ENCODE data around the gene CHST7. TPM values are rescaled to one million over a fixed set of nuclear protein-coding genes. Genes with fewer than 3 reads are reported as not detected.

Gene CHST7
- total RNA-seq, 4 donors from 2014 or later, result 15.7 to 80.8 (median 42.9) TPM

- no peak for TF ChIP-seq CTCF (IDR thresholded peaks at IDR 0.05; ENCODE audit: low read depth)
Observed at GRCh38 chrX:46576458-46576857, 2.9 kb downstream of the CHST7 start.

- TF ChIP-seq CTCF (IDR thresholded peaks at IDR 0.05; ENCODE audit: low read depth), result no peak
Observed at GRCh38 chrX:46577221-46578005, 3.8 kb downstream of the CHST7 start.

DNA sequence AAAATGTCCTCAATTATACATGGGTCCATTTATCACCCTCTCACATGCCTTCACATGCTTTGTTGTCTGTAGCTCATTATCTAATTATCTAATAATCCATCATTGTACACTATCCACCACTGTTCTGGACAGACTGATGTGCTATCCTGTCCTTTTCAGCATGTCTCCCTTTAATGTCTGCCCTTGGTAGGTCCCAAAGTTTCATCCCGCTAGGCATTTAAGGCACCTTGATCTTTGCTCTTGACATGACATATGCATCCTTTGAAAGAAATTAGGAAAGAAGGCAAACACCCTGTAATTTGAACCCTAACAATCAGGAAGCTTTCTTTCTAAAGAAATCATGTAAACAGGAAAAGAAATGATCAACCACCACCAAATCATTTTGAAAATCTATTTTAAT is 5.7 kb downstream of the CHST7 start:
- no peak for TF ChIP-seq CTCF (IDR thresholded peaks at IDR 0.05; ENCODE audit: low read depth)

DNA sequence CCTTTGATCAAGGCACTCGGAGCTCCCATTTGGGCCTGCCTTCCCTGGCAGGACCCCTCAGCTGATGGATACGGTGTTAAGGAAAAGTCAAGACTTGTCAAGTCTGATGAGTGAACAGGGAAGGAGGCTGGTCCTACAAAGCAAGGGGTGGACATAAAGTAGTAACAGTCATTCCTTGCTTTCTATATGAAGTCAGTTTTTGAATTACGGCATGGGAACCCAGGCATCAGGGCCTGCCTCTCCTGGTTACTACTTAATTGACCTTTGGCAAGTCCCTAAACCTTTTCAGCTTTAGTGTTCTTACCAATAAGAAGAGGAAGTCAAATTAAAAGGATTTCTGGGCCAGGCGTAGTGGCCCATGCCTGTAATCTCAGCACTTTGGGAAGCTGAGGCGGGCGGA is 7.0 kb downstream of the CHST7 start:
- no peak for TF ChIP-seq CTCF (IDR thresholded peaks at IDR 0.05; ENCODE audit: low read depth)

DNA sequence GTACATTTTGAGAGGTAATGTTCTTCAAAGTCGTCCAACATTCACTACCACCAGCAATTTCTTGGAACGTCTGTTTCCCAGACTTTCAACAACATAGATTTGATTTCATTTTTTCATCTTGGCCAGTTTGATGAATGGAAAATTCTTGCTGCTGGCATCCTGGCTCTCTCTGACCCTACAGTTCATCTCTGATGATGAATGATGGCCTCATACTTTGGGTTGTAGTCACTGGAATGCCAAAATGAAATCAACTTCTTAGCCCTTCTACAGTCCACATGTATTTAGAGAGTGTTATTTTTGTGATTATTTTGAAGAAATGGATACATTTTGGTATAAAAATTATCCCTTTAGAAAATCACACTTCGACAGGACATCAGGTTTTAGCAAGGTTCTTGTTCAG is 8.8 kb downstream of the CHST7 start:
- TF ChIP-seq CTCF (IDR thresholded peaks at IDR 0.05; ENCODE audit: low read depth), result no peak

DNA sequence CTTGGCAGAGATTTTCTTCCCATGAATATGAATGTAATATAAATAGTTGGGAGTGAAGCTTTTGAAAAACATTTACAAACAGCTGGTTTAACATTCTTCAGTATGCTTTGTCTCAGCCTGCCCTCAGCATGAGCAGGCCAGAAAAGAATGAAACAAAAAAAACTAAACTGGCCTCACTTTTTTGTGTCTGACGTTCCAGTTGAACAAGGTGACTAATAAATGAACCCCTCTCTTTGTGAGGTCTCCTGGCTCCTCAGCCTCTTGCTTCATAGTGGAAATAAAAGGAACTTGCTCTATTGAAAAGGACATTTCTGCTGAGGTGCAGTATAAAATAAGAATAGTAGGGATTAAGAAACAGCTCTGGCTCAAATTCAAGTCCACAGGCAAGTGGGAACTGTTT is 9.4 kb downstream of the CHST7 start:
- TF ChIP-seq CTCF (IDR thresholded peaks at IDR 0.05; ENCODE audit: low read depth), result no peak

GRCh38 chrX:46584736-46585135 is 11.2 kb downstream of the CHST7 start:
- no peak for TF ChIP-seq CTCF (IDR thresholded peaks at IDR 0.05; ENCODE audit: low read depth)
